GM21390 (cell line): Measurements from ENCODE around the gene HUS1.
"Not testable (repeated sequence)": the region's sequence is repeated elsewhere in the genome, so short reads cannot be mapped to it uniquely, and the experiment has no call there.

ENCODE experiments used
- ATAC-seq: cut with Tn5 transposase; IDR thresholded peaks from one replicate; pipeline ENCODE4 v1.9.1; 2021; ENCODE audit not compliant: unreplicated experiment

The HUS1 gene

GRCh38 chr7:47979145-47979831, at the start of gene HUS1:
Gene HUS1 (minus strand): TSS chr7:47979615. CDS start chr7:47979519, 96 bp downstream.
- peak; percentile 99 for ATAC-seq

GRCh38 chr7:48028938-48029337, 49.5 kb upstream of the HUS1 start, which contains the start of gene SUN3:
Gene SUN3 (minus strand): TSS chr7:48029107. CDS start chr7:48028938, 169 bp downstream.
- no peak for ATAC-seq

GRCh38 chr7:48025624-48026023, 46.2 kb upstream of the HUS1 start:
- ATAC-seq = no peak

- no peak for ATAC-seq
These were observed 38.3 kb upstream of the HUS1 start for GRCh38 chr7:48017674-48018073.

GRCh38 chr7:48016641-48017040, 37.2 kb upstream of the HUS1 start:
- no peak for ATAC-seq

GRCh38 chr7:48011951-48012350, 32.5 kb upstream of the HUS1 start:
- ATAC-seq = no peak

- ATAC-seq = no peak
These were observed 31.9 kb upstream of the HUS1 start for GRCh38 chr7:48011323-48011722.

- no peak for ATAC-seq
These were observed 30.5 kb upstream of the HUS1 start for GRCh38 chr7:48009954-48010353.

- ATAC-seq = no peak
These were observed 29.8 kb upstream of the HUS1 start for GRCh38 chr7:48009257-48009656.

GRCh38 chr7:48006866-48007265, 27.5 kb upstream of the HUS1 start:
- no peak for ATAC-seq

- no peak for ATAC-seq
These were observed 25.2 kb upstream of the HUS1 start for GRCh38 chr7:48004638-48005037.

- no peak for ATAC-seq
These were observed 24.6 kb upstream of the HUS1 start for GRCh38 chr7:48004032-48004431.

- not testable (repeated sequence) for ATAC-seq
These were observed 20.7 kb upstream of the HUS1 start for GRCh38 chr7:48000164-48000563.

- ATAC-seq = no peak
These were observed 20.0 kb upstream of the HUS1 start for GRCh38 chr7:47999413-47999812.

GRCh38 chr7:47992446-47992845, 13.0 kb upstream of the HUS1 start:
- ATAC-seq = no peak

- peak; percentile 99 for ATAC-seq
These were observed 12.4 kb upstream of the HUS1 start for GRCh38 chr7:47991741-47992311.

GRCh38 chr7:47991270-47991669, 11.9 kb upstream of the HUS1 start:
- ATAC-seq = no peak

- ATAC-seq = no peak
These were observed 11.2 kb upstream of the HUS1 start for GRCh38 chr7:47990592-47990991.

- ATAC-seq = not testable (repeated sequence)
These were observed 10.4 kb upstream of the HUS1 start for GRCh38 chr7:47989607-47990400.

GRCh38 chr7:47988496-47989386, 9.3 kb upstream of the HUS1 start:
- ATAC-seq = no peak

- ATAC-seq = no peak
These were observed 3.2 kb upstream of the HUS1 start for GRCh38 chr7:47982610-47983009.
